Small intestine (tissue), 7 donors: ENCODE data around the gene HSPA12A. TPM values are rescaled to one million over a fixed set of nuclear protein-coding genes. Genes with fewer than 3 reads are reported as not detected.

Experiments
- DNase-seq, 2 donors: peaks; one replicate each; pipeline versions ENCODE4 v3.0.0 to v3.0.0-alpha.2; 2013
- FAIRE-seq: peaks from 2 replicates; lab custom pipeline; 2012; peaks lifted over from hg19 to GRCh38; lab: Jason Lieb, UNC
- H3K27ac ChIP-seq, 3 donors: one replicate each; pipeline ENCODE4 v1.5.1; 2013; ENCODE audit warnings: low read length in 2 of 3, mild to moderate bottlenecking in 2 of 3, control low read depth in 1 of 3, inconsistent platforms in 1 of 3, low read depth in 1 of 3, moderate library complexity in 1 of 3
- H3K27me3 ChIP-seq, 3 donors: one replicate each; pipeline ENCODE4 v1.6.1; 2013; ENCODE audit warnings: low read length in 3 of 3, inconsistent platforms in 1 of 3; ENCODE audit not compliant: control insufficient read depth in 3 of 3, insufficient read depth in 3 of 3
- H3K36me3 ChIP-seq, 3 donors: one replicate each; pipeline ENCODE4 v1.6.1; 2013; ENCODE audit warnings: low read length in 3 of 3, inconsistent platforms in 1 of 3, low read depth in 1 of 3, mild to moderate bottlenecking in 1 of 3, moderate library complexity in 1 of 3; ENCODE audit not compliant: control insufficient read depth in 3 of 3, insufficient read depth in 2 of 3
- H3K4me1 ChIP-seq, 3 donors: one replicate each; pipeline ENCODE4 v1.6.1; 2013; ENCODE audit warnings: low read length in 2 of 3, inconsistent platforms in 1 of 3, low read depth in 1 of 3, mild to moderate bottlenecking in 1 of 3, moderate library complexity in 1 of 3; ENCODE audit not compliant: control insufficient read depth in 3 of 3, insufficient read depth in 2 of 3
- H3K4me3 ChIP-seq, 3 donors: one replicate each; pipeline ENCODE4 v1.5.1; 2013; ENCODE audit warnings: low read length in 3 of 3, control low read depth in 1 of 3, inconsistent platforms in 1 of 3, low read depth in 1 of 3, mild to moderate bottlenecking in 1 of 3, moderate library complexity in 1 of 3
- H3K9me3 ChIP-seq, 2 donors: one replicate each; pipeline ENCODE4 v1.6.1; 2013; ENCODE audit warnings: low read depth in 1 of 2, low read length in 1 of 2; ENCODE audit not compliant: control insufficient read depth in 2 of 2, insufficient read depth in 1 of 2
- WGBS, 3 donors: extraction: QIAGEN DNeasy Blood & Tissue Kit; methylation state at CpG; one replicate each; pipeline ENCODE4 v1.1.7; 2013; 5-methylcytosine and 5-hydroxymethylcytosine counted together
- polyA plus RNA-seq, 4 donors: library from polyadenylated mRNA; stranded (reverse) in 3 of 4; unstranded in 1 of 4; fragments of 200-250 nt in 3 of 4; fragments of 120-200 nt in 1 of 4; gene quantifications; one replicate each; pipeline versions ENCODE4 v1.2.1 to v1.2.3, GENCODE V29; 2013
- donor health status: healthy with polysubstance abuse.
- donor health status: control.
- donor health status: control.
- donor health status: Bipolar disorder and iron deficiency.
- donor health status: healthy.

HSPA12A gene
- polyA plus RNA-seq, 4 donors, result 0.54 to 8.8 (median 2.2) TPM

DNA sequence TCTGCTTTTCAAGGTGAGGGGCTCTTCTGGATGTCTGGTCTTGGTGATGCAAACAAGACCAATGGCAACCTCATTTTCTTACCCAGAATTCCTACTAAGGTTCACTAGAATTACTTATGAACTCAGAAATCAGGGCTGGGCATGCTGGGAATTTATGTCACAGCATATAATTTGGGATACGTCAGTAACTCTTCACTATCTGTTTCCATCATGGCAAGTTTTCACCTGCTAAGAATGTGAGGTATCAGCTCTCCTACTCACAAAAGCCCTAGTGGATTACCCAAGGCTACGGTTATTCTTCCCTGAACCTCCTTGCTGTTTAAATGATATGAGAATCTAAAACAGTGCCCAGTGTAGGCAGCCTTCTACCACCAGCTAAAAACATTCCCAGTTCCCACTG lies 68.5 kb downstream of the HSPA12A start:
- Histone ChIP-seq H3K27ac (no peak overlapping the region), H3K27me3 (peaks cover 0 to 1% (median 0%) of the 10 kb centered on the region in 3 donors), H3K36me3 (peaks cover 0 to 4% (median 0%) of the 10 kb centered on the region in 3 donors), H3K4me3 (no peak overlapping the region), H3K9me3 (no peaks in the 10 kb centered on the region), H3K4me1 (no peaks in the 10 kb centered on the region)
- no peak for FAIRE-seq
- DNase-seq, result no peak
- 82 to 86% (median 83%) methylated on average over 2 of the region's 2 CpGs for WGBS, 3 donors

GRCh38 chr10:116672891-116673290 lies 69.5 kb downstream of the HSPA12A start:
- Histone ChIP-seq H3K27me3 (peaks cover 0 to 1% (median 0%) of the 10 kb centered on the region in 3 donors), H3K4me3 (no peak overlapping the region), H3K4me1 (no peaks in the 10 kb centered on the region), H3K27ac (no peak overlapping the region), H3K36me3 (peaks cover 0 to 4% (median 0%) of the 10 kb centered on the region in 3 donors), H3K9me3 (no peaks in the 10 kb centered on the region)
- WGBS, 3 donors, result 92 to 95% (median 93%) methylated on average over 5 of the region's 5 CpGs
- DNase-seq (no peak), FAIRE-seq (no peak)

DNA sequence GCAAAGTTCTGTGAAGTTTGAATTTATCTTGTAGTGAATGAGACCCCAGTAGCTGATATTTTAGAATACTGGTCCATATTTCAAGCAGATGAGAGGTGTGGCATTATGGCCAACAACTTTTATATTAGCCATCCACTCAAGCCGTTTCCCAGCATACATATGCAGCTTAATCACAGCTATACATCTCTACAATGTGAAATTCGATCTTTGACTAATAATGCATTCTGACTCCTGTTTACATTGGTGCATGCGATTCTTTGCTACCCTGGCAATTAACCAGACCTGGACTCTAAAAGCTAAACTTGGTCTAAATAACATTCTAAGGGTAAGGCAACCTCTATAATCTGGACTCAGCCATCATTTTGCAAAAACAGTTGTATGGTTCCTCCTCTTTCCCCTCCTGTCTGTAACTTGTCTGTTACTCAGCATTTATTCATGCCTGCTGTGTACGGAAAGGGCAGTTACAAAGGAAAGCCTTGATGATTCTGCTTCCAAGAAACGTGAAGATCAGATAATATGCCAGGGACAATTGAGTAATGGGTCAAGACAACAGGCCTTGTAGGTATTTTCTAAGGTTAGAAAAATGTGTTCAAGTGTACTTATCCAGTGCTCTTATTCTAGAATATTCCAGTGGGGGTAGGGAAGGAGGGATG lies 71.0 kb downstream of the HSPA12A start:
- peaks cover 0 to 3% of the 10 kb centered on the region in 2 donors for H3K9me3 ChIP-seq
- FAIRE-seq (no peak), DNase-seq (no peak)
- peaks cover 0 to 1% (median 0%) of the 10 kb centered on the region in 3 donors for H3K27me3 ChIP-seq
- 43 to 56% (median 51%) methylated on average over 5 of the region's 5 CpGs for WGBS, 3 donors
- no peak overlapping the region for H3K4me3 ChIP-seq
- peaks cover 0 to 3% (median 0%) of the 10 kb centered on the region in 3 donors for H3K36me3 ChIP-seq
- no peaks in the 10 kb centered on the region for H3K4me1 ChIP-seq
- H3K27ac ChIP-seq, result no peak overlapping the region

DNA sequence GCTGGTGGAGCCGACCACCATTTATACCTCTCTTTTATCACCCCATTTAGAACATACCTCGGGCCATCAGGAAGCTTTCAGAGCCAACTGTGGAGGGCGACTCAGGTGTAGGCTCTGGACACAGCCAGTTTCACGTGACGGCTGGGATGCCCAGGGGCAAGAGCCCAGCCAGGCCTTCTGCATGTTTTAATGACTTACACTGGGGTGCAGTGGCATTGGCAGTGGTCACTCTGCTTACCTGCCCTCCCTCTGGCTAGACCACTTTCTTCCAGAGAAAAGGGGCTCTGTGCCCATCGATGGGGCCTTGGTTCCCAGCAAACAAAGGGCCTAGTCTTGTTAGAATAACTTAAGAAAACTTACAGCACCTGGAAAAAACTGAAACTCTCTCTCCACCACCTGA lies 71.7 kb downstream of the HSPA12A start:
- WGBS, 3 donors, result 48 to 77% (median 72%) methylated on average over 6 of the region's 6 CpGs
- no peak for DNase-seq
- Histone ChIP-seq H3K36me3 (peaks cover 0 to 3% (median 0%) of the 10 kb centered on the region in 3 donors), H3K27me3 (peaks cover 0 to 1% (median 0%) of the 10 kb centered on the region in 3 donors), H3K9me3 (peaks cover 0 to 3% of the 10 kb centered on the region in 2 donors), H3K27ac (no peak overlapping the region), H3K4me1 (no peaks in the 10 kb centered on the region), H3K4me3 (peak overlapping the region in 1 of 3 donors; percentile 52)
- no peak for FAIRE-seq

- H3K27ac ChIP-seq, result no peak overlapping the region
- peak overlapping the region in 2 of 3 donors; percentile 24 to 52 for H3K4me3 ChIP-seq
Measured at GRCh38 chr10:116669832-116670644, 72.3 kb downstream of the HSPA12A start.

GRCh38 chr10:116669080-116669479 lies 73.3 kb downstream of the HSPA12A start:
- Histone ChIP-seq H3K9me3 (peaks cover 0 to 3% of the 10 kb centered on the region in 2 donors), H3K27me3 (peaks cover 0 to 1% (median 0%) of the 10 kb centered on the region in 3 donors), H3K4me1 (no peaks in the 10 kb centered on the region), H3K36me3 (peaks cover 0 to 4% (median 0%) of the 10 kb centered on the region in 3 donors), H3K27ac (no peak overlapping the region), H3K4me3 (no peak overlapping the region)
- no peak for DNase-seq
- 83 to 89% (median 86%) methylated on average over 5 of the region's 5 CpGs for WGBS, 3 donors
- no peak for FAIRE-seq

More at GRCh38 chr10:116669832-116670644, 72.3 kb downstream of the HSPA12A start:
- Histone ChIP-seq H3K36me3 (peaks cover 0 to 4% (median 0%) of the 10 kb centered on the region in 3 donors), H3K9me3 (peaks cover 0 to 3% of the 10 kb centered on the region in 2 donors), H3K27me3 (peaks cover 0 to 1% (median 0%) of the 10 kb centered on the region in 3 donors), H3K4me1 (no peaks in the 10 kb centered on the region)
- DNase-seq (peak; percentile 52 to 72), FAIRE-seq (no peak)
- 9 to 20% (median 16%) methylated on average over 35 to 41 of the region's 41 CpGs for WGBS, 3 donors

- peaks cover 0 to 1% (median 0%) of the 10 kb centered on the region in 3 donors for H3K27me3 ChIP-seq
- no peak overlapping the region for H3K4me3 ChIP-seq
- 86 to 95% (median 92%) methylated on average over 2 of the region's 2 CpGs for WGBS, 3 donors
- no peaks in the 10 kb centered on the region for H3K4me1 ChIP-seq
- H3K27ac ChIP-seq, result no peak overlapping the region
- peaks cover 0 to 9% (median 0%) of the 10 kb centered on the region in 3 donors for H3K36me3 ChIP-seq
- peaks cover 0 to 3% of the 10 kb centered on the region in 2 donors for H3K9me3 ChIP-seq
- DNase-seq (no peak), FAIRE-seq (no peak)
Measured at GRCh38 chr10:116668446-116668845, 73.9 kb downstream of the HSPA12A start.

DNA sequence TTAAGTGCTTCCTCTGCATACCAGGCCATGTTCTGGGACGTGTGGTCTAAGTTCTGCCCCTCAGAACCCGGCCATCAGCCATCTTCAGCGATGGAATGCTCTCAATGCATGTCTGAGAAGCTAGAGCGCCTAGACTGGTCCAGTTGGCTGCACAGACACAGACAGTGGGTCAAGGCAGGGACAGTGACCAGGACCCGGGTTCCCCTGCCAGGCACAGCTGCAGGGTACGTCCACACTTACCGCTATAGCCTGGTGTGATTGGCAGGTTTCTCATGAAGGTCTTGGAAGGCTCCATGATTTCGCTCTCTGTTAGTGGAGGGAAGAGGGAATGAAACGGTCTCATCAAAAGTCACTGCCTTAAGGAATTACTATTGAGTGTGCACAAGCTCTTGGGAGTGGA lies 74.3 kb downstream of the HSPA12A start:
- Histone ChIP-seq H3K9me3 (peaks cover 0 to 3% of the 10 kb centered on the region in 2 donors), H3K4me1 (no peaks in the 10 kb centered on the region), H3K27me3 (peaks cover 0 to 1% (median 0%) of the 10 kb centered on the region in 3 donors), H3K4me3 (no peak overlapping the region), H3K36me3 (peaks cover 0 to 14% (median 0%) of the 10 kb centered on the region in 3 donors), H3K27ac (no peak overlapping the region)
- FAIRE-seq, result no peak
- DNase-seq, result no peak
- WGBS, 3 donors, result 91 to 93% (median 92%) methylated on average over 9 of the region's 9 CpGs
